ENCODE data around the gene LSM14B. TPM values are rescaled to one million over a fixed set of nuclear protein-coding genes. Genes with fewer than 3 reads are reported as not detected.

LSM14B gene
- total RNA-seq, 4 donors from 2014 or later, result 28.0 to 52.5 (median 36.2) TPM

DNA sequence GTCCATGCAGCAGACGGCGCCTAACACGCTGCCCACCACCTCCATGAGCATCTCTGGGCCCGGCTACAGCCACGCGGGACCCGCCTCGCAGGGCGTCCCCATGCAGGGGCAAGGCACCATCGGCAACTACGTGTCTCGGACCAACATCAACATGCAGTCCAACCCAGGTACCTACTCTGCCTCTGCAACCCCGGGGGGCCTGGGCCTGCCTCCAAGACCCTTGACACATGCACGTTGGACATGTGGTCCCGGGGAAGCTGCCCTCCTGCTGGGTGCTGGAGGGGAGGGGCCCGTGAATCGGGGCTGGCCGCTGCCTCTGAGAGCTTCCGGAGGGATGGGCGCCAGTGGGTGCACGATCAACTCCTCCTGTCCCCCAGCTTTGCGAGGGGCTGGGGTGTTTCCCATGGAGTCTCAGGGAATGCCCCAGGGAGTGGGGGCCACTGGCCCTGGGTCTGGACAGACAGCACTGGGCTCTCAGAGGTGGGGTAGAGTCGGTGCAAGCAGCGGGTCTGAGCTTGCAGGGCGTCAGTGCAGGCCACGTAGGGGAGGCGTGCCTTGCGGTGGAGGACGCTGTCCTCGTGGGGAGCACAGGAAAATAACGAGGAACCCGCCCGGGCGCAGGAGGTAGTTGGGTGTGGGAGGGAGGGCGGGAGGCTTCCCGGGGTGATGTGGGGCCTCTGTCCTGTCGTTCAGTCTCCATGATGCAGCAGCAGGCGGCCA, 40.6 kb downstream of the LSM14B start:
- intact Hi-C loops (cut with DNase I; ENCODE audit: low total_unique reads), result no loop called here
- DNase-seq (no peak), ATAC-seq (no peak)
- Histone ChIP-seq H3K27me3 (no peaks in the 10 kb centered on the region), H3K9me3 (no peaks in the 10 kb centered on the region), H3K36me3 (peaks cover 0 to 51% of the 10 kb centered on the region in 2 donors), H3K4me3 (no peak overlapping the region), H3K27ac (no peak overlapping the region), H3K4me1 (peaks cover 12 to 19% of the 10 kb centered on the region in 2 donors)
- in situ Hi-C loops (cut with MboI; ENCODE audit: low sequenced_read_pairs in 4 of 4), result no loop called here
- TF ChIP-seq, protein P1, sequence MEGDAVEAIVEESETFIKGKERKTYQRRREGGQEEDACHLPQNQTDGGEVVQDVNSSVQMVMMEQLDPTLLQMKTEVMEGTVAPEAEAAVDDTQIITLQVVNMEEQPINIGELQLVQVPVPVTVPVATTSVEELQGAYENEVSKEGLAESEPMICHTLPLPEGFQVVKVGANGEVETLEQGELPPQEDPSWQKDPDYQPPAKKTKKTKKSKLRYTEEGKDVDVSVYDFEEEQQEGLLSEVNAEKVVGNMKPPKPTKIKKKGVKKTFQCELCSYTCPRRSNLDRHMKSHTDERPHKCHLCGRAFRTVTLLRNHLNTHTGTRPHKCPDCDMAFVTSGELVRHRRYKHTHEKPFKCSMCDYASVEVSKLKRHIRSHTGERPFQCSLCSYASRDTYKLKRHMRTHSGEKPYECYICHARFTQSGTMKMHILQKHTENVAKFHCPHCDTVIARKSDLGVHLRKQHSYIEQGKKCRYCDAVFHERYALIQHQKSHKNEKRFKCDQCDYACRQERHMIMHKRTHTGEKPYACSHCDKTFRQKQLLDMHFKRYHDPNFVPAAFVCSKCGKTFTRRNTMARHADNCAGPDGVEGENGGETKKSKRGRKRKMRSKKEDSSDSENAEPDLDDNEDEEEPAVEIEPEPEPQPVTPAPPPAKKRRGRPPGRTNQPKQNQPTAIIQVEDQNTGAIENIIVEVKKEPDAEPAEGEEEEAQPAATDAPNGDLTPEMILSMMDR (IDR thresholded peaks at IDR 0.05 in 4 of 5, conservative IDR thresholded peaks at IDR 0.05 in 1 of 5), result no peak
- no peak for TF ChIP-seq POLR2A (IDR thresholded peaks at IDR 0.05)

DNA sequence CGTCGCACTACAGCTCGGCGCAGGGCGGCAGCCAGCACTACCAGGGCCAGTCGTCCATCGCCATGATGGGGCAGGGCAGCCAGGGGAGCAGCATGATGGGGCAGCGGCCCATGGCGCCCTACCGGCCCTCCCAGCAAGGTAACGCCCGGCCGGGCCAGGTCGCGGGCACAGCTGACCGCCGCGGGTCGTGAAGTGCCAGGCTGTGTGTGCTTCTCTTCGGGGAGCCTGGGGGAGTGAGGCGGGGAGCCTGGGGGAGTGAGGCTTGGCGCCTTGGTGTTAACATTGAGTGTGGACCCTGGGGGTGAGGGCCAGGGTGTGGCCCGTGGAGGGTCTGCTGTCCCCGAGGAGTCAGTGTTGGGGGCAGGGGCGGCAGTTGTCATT, 41.2 kb downstream of the LSM14B start:
- in situ Hi-C loops (cut with MboI; ENCODE audit: low sequenced_read_pairs in 4 of 4), result no loop called here

DNA sequence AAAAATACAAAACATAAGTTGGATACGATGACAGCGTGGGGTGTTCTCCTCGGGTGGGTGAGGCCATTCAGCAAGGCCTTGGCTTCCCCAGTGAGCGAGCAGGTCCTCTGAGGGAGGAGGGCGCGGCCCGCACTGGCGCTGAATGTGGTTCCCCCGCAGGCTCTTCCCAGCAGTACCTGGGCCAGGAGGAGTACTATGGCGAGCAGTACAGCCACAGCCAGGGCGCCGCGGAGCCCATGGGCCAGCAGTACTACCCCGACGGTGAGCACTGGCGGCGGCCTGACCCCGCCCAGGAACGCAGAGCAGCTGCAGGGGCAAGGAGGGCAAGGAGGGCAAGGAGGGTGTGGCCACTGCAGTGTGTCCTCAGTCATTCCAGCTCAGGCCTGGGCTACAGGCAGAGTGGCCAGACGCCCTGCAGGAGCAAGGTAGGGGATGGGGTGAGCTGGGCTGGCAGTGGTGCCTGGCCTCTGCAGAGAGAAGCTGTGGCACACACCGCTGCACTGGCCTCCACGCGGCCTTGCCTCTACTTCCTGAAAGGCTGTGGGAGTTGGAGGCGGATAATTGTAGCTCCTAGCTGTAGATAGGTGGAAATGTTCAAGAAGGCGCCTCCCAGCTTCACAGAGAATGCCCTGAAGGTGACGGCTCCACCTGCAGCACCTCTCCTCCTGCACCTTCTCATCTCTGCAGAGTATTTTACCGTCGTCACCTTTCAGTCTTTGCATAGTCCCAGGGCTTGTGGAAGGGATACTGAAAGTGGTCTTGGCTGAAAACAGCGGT, 41.9 kb downstream of the LSM14B start:
- no peak overlapping the region for H3K4me3 ChIP-seq
- in situ Hi-C loops (cut with MboI; ENCODE audit: low sequenced_read_pairs in 4 of 4), result no loop called here
- no peaks in the 10 kb centered on the region for H3K27me3 ChIP-seq
- peaks cover 0 to 51% of the 10 kb centered on the region in 2 donors for H3K36me3 ChIP-seq
- no peak for TF ChIP-seq POLR2A (IDR thresholded peaks at IDR 0.05)
- intact Hi-C loops (cut with DNase I; ENCODE audit: low total_unique reads), result no loop called here
- peaks cover 12 to 17% of the 10 kb centered on the region in 2 donors for H3K4me1 ChIP-seq
- ATAC-seq, result no peak
- H3K27ac ChIP-seq, result no peak overlapping the region
- H3K9me3 ChIP-seq, result no peaks in the 10 kb centered on the region
- no peak for DNase-seq

More for the DNA sequence above, 41.2 kb downstream of the LSM14B start:
- Histone ChIP-seq H3K36me3 (peaks cover 0 to 51% of the 10 kb centered on the region in 2 donors), H3K4me3 (no peak overlapping the region), H3K27ac (no peak overlapping the region), H3K27me3 (no peaks in the 10 kb centered on the region), H3K9me3 (no peaks in the 10 kb centered on the region), H3K4me1 (peaks cover 12 to 19% of the 10 kb centered on the region in 2 donors)
- no peak for DNase-seq
- ATAC-seq, result no peak
- TF ChIP-seq, protein P1 (IDR thresholded peaks at IDR 0.05 in 4 of 5, conservative IDR thresholded peaks at IDR 0.05 in 1 of 5), result no peak
- no peak for TF ChIP-seq POLR2A (IDR thresholded peaks at IDR 0.05)
- intact Hi-C loops (cut with DNase I; ENCODE audit: low total_unique reads), result no loop called here

DNA sequence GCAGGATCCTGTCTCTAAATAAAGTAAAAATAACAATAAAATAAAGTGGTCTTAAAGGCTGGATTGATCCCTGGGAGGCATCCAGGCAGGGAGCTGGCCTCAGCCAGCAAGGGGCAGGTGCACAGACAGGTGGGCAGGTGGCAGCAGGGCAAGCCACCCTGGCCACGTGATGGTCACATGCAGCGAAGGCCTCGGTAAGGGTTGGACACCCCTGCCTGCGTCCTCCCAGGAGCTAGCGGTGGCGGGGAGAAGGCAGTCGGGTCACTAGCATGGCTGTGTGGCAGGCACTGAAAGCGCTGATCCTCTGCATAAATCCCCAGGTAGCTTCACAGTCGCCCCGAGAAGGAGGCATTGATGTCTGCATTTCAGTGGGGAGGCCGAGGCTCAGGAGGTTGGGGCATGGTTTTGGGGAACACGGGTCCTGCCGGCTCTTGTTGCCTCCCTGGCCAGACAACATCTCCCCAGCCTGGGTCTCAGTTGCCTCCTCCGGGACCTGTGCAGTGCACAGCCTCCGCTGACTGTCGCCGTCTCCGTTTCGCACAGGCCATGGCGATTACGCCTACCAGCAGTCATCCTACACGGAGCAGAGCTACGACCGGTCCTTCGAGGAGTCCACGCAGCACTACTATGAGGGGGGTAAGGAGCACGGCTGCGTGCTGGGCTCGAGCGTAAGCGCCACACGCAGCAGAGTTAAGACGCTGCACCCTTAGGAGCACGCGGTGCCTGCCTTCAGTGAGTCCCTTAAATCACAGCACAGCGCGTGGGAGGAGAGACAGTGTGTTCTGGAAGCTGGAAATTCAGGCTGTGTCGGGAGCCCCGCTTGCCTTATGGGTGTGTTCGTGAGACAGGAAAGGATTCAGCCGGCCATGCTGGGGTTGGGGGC, 42.8 kb downstream of the LSM14B start:
- DNase-seq, result no peak
- peaks cover 0 to 57% of the 10 kb centered on the region in 2 donors for H3K36me3 ChIP-seq
- H3K4me3 ChIP-seq, result no peak overlapping the region
- no peaks in the 10 kb centered on the region for H3K9me3 ChIP-seq
- H3K27me3 ChIP-seq, result no peaks in the 10 kb centered on the region
- H3K4me1 ChIP-seq, result peaks cover 5 to 9% of the 10 kb centered on the region in 2 donors
- TF ChIP-seq POLR2A (IDR thresholded peaks at IDR 0.05), result no peak
- TF ChIP-seq, protein P1 (IDR thresholded peaks at IDR 0.05 in 4 of 5, conservative IDR thresholded peaks at IDR 0.05 in 1 of 5), result no peak
- intact Hi-C loops (cut with DNase I; ENCODE audit: low total_unique reads) (no loop called here), in situ Hi-C loops (cut with MboI; ENCODE audit: low sequenced_read_pairs in 4 of 4) (no loop called here)
- H3K27ac ChIP-seq, result no peak overlapping the region
- ATAC-seq, result no peak
